Stimulated activated CD4-positive, alpha-beta T cell treated with anti-CD3 and anti-CD28 coated beads, TNF-alpha, amount 100 ng/mL, for 4 hours (primary cell): Measurements from ENCODE around the gene DYSF.

Experiments used
- DNase-seq, 3 experiments: peaks; one replicate each; pipeline ENCODE4 v3.0.0-alpha.2; 2020; ENCODE audit warnings: low read depth in 3 of 3

The DYSF gene

DNA sequence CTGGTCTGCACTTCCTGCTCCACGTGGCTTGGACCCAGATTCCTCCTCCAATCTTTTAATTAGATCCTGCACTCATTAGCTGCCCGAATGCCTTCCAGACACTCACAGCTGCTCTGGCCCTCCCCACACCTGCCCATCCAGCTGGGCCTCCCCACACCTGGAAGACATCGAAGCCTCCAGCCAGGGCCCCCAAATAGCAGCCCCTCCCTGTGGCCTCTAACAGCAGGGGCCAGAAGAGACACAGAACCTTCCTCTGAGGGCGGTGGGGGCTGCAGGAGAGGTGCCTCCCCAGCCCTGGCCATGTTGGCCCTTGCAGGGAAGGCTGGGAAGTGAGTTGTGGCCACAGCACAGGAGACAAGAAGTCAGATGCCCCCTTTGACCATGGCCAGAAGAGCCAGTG, 252.8 kb downstream of the DYSF start:
- no peak for DNase-seq

DNA sequence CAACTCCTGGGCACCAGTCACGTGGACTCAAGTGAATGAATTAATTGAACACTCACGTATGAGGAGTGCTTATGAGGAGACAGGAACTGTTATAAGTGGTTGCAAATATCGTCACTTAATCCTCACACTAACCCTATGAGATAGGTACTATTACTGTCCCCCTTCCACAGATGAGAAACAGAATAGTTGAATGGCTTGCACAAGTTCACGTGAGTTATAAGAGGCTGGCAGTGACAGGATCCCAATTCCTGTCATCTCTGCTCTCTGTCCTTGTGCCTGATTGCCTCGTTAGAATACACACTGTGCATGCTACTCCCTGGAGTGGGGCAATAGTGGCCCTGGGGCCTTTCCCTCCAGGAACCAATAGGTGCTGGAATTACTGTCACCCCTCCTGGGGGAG, 253.5 kb downstream of the DYSF start:
- no peak for DNase-seq

DNA sequence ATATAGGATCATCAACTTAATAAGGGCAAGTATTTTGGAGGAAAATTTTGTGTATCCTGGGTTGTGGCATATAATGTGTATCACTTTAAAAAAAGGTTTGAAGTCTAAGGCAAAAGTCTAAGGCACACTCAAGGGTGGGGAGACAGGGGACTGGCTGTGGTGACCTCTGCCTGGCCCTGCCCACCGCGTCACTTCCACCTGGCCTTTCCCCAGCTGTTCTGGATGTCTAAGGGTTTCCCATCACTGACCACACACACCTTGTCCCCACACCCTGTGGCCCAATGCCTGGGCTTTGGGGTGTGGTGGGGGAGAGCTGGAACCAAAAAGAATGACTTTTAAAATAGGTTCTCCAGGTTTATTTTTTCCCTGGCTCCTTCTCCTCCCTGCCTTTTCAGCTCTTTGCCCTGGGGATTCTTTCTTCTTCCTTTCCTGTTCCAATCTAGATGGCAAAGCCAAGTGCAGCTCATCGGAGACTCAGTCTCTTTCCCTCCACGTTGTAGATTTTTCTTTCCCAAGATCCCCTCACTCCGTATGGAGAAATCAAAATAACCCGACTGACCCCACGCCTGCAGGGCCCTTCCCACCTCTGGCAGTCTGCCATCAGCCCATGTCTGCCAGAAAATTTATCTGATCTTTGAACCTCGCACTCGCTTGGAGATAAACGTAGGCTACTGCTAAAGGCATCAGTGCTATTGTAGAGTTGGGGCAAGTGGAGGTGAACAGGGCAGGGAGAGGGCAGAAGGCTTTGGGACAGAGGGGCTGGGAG, 257.2 kb downstream of the DYSF start:
- DNase-seq: no peak

DNA sequence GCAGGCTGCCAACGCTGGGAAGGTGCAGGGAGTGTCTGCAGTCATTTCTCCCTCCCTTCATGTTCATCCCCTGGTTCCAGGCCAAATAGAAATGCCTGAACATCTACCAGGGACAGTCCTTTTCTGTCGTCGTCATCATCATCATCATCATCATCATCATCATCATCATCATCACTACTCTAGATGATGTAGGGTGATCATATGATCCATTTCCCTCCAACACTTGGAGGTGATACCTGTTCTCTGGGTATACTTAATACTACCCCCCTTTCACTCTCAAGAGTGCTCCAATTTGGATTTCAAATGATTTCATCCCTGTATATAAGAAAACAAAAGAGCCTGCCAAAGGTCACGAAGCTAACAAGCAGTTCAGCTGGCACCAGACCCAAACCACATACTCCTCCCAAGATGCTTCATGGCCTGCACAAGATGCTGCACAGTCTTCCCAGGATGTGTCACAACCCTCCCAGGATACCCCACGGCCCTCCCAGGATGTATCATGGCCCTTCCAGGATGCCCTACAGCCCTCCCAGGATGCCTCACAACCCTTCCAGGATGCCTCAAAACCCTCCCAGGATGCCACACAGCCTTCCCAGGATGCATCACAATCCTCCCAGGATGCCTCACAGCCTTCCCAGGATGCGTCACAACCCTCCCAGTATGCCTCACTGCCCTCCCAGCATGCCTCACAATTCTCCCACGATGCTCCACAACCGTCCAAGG, 257.9 kb downstream of the DYSF start:
- DNase-seq: no peak

DNA sequence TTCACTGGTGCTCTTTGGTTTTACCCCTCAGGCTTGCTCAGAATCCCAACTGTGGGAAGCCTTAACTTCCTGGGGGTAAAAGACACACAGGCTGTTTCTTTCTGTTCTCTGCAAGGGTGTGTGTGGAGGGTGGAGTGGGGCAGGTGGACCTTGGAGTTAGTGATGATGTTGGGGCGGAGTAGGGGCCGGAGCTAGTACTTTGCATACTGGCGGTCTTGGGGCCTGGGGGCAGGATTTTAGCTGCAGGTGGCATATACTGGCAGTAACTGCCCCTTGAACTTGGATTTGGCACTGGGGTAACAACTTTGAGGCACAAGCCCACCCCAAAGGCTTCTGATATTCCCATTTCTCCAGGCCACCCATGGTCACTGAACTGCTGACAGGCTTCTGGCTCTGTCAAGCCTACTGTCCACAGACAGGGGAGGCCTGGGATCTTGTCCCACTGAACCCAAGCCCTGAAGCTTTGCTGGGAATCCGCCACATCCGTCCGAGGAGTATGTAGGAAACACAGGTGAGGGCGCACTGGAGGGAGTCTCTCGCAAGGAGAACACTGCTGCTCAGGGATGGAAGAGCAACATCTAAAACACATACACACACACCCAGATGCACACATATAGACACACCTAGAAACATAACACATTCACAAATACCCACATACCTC, 258.9 kb downstream of the DYSF start:
- no peak for DNase-seq

DNA sequence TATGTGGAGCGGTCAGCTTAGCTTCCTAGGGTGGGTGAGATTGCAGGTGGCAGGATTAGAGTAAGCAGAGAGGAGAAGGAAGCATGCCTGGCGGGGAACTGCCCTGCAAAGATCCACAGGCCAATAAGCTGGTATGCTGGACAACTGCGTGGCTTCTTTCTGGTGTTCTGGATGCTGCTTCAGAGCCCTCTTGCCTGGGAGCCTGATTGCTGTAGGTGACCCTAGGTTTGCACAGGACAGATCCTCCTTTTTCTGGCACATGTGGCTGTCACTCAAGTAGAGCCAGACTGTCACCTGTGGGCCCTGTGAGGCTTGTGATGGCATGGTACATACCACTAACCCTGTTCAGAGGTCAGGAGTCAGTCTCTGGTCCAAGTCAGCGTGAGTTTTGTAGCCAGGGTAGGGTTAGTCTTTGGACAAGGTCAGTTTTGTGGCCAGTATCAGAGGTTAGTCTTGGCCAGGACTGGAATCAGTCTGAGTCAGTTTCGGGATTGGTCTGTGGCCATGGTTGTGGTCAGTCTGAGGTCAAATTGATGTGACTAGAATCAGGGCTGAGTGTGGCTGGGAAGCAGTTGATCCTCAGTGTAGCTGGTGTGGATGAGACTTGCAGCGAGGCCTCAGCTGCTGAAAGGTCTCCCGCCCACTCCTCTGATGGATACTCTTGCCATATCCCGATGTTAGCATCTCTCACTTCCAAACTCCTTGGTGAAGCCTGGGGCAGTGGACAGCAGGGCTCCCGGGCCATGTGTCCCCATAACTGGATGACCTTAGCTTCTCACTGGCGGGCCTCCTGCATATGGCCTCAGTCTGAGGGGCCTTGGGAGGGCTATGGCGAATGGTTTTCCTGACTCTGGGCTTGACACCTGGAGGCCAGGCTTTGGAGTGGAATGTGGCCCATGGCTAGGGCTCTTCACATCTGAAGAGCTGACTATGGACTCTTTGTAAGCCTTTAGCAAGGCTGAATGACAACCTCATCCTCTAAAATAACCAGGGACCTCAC, 260.5 kb downstream of the DYSF start:
- DNase-seq: no peak

DNA sequence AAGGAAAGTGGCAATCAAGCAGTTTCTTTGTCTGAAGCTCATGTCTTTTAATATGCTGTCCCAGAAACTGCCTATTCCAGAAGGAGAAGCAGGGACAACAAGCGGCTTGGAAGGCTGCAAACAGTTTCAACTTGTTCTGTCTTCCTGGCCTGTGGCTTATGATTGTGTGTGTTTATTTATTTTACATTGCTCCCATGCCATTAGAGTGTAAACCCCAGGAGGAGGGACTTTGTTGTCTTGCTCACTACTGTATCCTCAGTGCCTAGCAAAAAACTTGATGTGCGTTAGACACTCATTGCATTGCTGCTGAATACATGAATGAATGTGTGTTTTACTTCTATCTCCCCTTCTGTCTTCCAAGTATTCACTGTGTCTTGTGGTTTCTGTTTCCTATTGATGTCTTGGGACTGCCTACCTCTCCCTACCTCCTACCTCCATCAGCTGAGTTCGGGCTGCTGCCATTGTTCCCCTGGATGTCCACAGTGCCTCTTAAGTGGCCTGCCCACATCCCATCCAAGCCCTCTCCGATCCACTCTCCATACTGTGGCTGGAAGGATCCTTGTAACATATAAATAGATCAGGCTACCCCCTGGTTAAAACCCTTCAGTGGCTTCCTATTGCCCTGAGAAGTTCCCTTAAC, 261.4 kb downstream of the DYSF start:
- DNase-seq: no peak

DNA sequence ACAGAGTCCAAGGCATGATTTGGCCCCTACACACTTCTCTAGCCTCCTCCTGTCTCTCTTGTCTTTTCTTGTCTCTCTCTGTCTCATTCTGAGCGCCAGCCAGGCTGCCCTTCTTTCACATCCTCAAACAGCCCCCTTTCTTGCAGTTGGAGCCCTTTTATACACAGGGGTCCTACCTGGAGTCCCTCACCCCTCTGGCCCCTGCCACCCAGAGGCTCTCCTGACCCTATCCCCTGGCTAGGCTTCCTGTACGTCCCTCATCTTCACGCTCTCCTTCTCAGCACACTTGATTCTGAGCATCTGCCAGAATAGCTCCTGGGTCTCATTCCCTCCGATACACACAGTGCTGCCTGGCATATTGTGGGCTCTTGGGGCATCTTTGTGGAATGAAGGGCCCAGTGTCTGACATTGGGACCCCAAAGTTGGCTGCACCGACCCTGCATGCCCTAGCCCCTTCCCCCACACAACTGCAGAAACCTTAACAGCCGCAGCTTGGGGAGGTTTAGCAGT, 261.9 kb downstream of the DYSF start:
- no peak for DNase-seq

DNA sequence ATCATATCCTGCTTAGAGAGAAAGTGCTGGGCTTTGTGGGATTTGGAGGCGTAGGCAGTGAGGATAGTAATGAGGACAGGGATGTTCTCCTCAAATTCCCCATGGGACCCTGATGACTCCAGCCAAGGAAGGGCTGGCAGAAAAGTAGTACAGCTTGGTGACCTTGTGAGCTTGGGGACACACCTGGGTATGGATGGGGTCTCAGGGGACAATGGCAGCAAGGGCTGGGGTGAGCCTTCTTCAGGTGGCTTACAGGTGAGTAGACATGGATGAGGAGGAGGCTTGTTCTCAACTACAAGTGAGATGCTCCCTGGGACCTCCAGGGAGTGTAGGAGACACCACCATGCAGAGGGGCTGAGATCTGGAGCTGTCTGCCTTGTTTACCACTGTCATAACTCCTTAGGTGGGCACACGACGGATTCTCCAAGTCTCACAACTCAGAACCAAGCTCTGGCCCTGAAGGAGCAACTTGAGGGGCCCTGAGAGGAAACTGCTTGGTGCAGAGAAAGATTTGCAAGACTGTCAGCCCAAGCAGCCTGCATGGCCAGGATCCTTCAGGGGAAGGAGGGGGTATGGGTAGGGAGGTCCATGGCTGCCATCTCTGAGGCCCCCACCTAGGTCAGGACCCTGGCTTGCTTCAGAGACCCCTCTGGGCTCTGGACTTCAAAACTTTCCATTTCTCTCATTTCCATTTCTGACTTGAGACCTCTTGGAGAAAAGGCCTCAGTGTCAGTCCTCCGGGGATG, 262.8 kb downstream of the DYSF start:
- no peak for DNase-seq

DNA sequence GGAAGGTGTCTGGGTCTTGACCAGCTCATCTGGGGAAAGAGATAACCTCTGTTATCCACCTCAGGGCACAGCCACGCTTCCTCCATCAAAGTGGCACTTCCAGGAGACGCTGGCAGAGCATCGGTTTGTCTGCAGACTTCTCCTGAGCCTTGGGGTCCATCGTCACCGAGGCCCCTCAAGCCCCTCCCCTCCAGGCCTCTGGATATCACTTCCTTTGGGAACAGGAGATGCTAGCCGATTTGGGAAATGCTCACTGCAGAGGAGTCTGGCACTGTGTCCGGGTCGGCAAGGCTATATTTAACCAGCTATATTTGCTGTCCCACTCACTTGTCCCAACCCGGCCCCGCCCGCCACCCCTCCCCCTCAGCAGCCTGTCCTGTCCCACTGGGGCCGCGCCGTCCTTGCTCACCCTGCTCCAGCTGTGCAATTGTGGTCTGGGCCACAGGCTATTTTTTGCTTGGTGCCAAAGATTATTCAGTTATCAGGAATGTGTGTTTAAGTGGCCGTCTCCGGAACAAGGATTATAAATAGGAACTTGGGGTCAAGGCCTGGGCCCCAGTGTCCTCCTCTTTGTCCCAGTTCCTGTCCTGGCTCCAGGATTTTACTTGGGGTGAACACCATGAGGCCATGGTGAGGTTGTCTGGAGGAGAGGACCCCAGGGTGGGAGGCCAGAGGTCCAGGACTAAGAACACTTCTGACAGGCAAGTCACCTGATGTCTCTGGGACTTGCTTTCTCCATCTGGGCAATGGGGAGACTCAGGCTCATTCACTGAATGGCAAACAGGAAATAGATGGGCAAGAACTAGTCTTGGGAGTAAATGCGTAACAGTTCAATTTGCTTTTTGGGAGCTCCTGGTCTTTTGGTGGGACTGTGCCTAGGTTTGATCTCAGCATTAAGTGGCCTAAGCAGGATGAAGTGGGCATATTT, 263.6 kb downstream of the DYSF start:
- no peak for DNase-seq

DNA sequence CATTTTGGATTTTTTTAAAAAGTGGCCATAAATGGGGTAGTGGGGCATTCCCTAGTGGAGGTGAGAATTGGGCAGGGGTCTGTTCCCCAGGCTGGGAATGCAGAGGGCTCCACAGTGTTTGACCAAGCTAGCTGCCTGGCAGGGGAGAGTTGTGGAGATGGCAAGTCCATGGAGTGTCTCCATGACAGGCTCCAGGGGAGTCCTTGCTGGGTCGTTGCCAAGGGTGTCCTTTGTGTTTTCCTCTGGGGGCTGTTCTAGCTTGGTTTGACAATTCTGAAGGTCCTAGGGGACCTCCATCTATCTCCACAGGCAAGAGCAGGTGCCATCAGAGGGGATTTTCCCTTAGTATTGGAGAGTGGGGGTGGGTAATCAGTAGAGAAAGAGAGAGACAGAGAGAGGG, 265.3 kb downstream of the DYSF start:
- no peak for DNase-seq

DNA sequence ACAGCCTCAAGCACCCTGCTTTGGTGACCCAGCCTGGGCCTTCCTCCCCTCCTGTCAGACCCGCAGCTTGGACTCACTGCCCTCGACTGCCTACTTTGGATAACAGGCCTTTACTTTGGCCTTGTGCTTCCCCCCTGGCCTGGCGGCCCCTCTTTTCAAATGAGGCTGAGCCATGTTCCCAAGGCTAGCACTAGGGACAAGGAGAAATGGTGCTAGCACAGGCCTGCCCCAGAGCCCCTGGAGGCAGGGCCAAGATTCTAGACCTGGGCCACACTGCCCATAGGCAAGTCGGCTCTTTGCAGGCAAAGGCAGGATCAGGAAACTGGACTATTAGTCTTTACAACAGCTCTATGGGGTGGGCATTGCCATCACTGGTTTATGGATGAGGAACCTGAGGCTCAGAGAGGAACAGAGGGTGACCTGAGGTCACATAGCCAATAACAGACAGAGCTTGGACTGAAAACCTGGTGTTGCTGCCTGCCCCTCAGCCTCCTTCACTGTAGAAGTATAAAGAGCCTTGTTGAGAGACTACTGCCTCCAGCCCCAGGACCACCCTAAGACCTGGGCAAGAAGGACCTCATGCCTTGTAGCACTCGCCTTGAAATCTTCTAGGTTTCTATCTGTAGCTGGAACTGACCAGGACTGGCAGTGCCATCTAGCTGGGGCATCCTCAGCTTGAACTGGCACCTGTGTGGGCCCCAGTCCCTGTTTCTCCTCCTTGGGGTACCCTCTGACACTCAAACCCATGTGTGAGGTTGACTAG, 266.3 kb downstream of the DYSF start:
- no peak for DNase-seq

DNA sequence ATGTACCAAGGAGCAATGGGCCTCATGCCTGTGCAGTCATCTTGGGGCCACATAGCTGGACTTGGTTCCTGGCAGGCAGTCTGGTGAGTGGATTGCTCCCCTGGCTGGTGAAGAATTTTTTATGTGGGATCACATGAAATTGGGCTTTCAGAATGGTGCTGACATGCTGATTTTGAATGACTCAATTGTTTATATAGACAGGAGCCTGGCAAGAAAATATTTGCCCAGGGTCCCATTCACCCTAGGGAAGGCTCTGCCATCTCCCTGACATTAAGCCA, 266.9 kb downstream of the DYSF start:
- no peak for DNase-seq

DNA sequence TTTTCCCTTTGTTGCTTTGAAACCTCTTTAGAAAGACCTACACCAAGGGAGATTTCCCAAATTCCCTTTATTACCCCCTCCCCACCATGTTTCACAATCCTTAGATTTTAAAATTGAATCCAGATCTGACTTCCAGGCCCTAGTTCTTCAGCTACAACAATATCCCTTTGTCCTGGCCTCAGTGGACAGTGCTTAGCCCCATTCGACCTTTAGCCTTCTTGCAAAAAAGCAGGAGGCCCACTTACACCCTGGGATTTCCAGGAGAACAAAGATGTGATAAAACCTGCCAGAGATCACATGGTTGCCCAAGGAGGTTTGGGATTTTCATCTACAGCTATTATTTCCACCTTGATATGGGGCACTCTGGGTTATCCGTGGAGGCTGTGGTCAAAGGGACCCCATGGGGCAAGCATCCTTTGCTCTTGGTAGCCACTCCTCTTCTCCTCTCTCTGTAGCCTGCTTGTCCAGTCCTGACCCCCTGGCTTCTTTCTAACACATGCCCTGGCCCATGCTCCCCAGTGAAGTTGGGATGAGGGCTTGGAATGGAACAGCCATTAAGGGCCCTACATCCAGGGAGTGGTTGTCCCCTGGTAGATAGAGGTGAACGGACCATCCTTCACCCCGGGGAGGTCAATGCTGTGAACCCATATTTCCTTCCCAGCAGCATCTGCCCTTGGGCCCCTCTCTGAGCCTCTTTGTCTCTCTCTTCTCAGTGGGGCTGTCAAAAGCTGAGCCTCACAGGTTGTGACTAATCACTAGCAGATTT, 267.4 kb downstream of the DYSF start:
- no peak for DNase-seq

DNA sequence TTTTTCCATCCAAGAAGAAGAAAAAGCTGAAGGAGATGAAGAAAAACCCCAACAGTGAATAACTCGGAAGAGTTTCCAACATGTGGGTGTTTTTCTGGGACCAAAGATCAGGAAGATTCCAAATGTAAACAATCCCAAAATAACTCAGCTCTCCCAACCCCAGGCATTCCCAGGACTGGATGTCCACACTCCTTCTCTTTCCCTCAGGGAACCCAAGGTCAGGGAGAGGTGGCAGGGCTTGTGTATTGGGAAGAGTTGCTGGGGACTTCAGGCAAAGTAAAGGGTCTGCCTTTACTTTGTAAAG, 268.0 kb downstream of the DYSF start:
- DNase-seq: no peak

DNA sequence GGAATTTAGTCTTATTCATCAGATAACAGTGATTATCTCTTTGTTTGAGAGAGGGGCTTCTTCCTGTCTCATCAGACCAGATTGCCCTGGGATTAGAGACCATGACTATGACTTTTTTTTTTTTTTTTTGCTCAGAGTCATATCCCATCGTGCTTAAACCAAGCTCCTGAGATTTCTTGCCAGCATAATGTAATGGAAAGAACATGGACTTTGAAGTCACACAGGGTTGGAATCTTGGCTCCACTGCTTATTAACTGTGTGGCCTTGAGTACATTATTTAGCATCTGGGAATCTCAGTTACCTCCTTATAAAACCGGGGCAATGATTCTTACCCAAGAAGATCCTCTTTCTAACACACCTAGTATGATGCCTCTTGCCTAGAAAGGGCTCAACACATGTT, 268.3 kb downstream of the DYSF start:
- no peak for DNase-seq

DNA sequence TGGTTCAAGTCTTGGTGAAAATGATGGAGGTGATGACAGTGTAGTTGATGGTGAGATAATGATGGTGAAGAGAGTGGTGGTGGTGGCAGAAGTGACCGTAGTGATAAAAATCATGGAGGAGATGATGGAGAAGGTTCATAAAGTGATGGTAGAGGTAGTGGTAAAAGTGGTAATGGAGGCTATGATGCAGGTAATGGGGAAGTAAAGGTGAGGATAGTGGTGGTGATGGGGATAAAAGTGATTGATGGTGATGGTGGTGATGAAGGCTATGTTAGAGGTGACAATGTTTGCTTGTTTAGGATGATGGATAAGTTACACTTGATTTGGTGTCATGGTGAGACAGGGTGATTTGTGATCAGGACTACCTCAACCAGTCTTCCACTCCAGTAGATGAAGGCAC, 268.9 kb downstream of the DYSF start:
- no peak for DNase-seq

DNA sequence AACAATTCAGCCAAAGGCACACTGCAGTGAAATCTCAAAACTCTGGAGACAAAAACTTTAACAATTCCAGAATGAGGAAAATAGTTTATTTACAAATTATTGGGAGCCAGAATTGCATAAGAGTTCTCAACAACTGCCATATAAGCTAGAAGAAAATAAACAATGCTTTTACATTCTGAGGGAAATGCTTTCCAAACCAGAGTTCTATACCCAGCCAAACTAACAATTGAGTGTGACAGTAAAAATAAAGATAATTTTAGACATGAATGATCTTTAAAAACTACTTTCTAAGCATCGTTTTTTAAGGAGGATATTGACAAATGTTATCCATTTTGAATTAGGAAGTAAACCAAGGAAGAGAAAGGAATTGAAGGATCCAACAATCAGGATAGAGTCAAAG, 271.4 kb downstream of the DYSF start:
- DNase-seq: no peak
